Rectal smooth muscle tissue (tissue), 1 donor: ENCODE results near the gene SPPL2A.
"Not testable (repeated sequence)": the region's sequence is repeated elsewhere in the genome, so short reads cannot be mapped to it uniquely, and the experiment has no call there.

Experiments used
- H3K27ac ChIP-seq: one replicate; pipeline ENCODE4 v1.7.0; 2013; ENCODE audit warnings: low read depth, low read length, inconsistent platforms
- H3K27me3 ChIP-seq: one replicate; pipeline ENCODE4 v1.7.0; 2013; ENCODE audit warnings: low read length; ENCODE audit not compliant: control insufficient read depth, insufficient read depth
- H3K36me3 ChIP-seq: one replicate; pipeline ENCODE4 v1.7.0; 2013; ENCODE audit warnings: low read length; ENCODE audit not compliant: control insufficient read depth, insufficient read depth
- H3K4me1 ChIP-seq: one replicate; pipeline ENCODE4 v1.7.0; 2013; ENCODE audit warnings: low read length; ENCODE audit not compliant: control insufficient read depth, insufficient read depth
- H3K4me3 ChIP-seq: one replicate; pipeline ENCODE4 v1.7.0; 2013; ENCODE audit warnings: low read length
- H3K9ac ChIP-seq: one replicate; pipeline ENCODE4 v1.7.0; 2013; ENCODE audit warnings: low read length

Gene SPPL2A

GRCh38 chr15:50707878-50708427 lies 57.6 kb downstream of the SPPL2A start:
- no peaks in the 10 kb centered on the region for H3K4me1 ChIP-seq
- no peaks in the 10 kb centered on the region for H3K27me3 ChIP-seq
- no peak overlapping the region for H3K4me3 ChIP-seq
- H3K36me3 ChIP-seq, result peaks cover 2% of the 10 kb centered on the region
- H3K27ac ChIP-seq, result no peak overlapping the region
- no peak overlapping the region for H3K9ac ChIP-seq

DNA sequence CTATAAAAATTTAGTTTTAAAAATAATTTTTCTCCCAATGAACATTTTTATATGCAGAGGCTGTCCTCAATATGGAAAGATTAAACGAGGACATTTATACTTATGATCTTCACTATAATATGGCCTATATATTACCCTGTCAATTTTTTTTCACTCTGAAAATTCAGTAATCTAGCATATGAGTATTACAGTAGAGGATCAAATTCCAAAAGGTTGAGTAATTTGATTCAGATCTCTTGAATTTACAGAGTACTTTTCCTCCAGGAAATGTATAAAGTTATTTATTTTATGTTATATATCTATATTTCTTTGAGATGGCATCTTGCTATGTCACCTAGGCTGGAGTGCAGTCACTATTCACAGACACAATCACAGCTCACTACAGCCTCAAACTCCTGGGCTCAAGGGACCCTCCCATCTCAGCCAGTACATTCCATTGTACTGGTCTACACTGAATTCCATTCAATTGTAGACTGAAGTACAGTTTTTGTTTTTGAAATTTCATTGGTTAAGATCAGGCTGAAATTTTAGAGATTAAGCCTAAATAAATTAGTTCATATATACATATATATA lies 62.7 kb downstream of the SPPL2A start:
- Histone ChIP-seq H3K9ac (no peak overlapping the region), H3K36me3 (no peaks in the 10 kb centered on the region), H3K4me1 (no peaks in the 10 kb centered on the region), H3K27me3 (no peaks in the 10 kb centered on the region), H3K27ac (no peak overlapping the region), H3K4me3 (no peak overlapping the region)

DNA sequence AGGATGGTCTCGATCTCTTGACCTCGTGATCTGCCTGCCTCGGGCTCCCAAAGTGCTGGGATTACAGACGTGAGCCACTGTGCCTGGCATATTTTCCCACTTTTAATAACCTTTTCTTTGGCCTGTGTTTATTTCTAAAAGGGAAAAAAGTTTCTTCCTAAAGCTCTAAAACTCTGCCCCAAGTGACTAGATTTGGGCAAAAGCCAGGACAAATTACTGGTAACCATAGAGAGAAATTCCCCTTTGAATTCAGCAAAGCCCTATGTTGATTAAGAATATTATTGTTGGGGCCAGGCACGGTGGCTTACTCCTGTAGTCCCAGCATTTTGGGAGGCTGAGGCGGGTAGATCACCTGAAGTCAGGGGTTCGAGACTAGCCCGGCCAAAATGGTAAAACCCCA lies 67.4 kb downstream of the SPPL2A start:
- Histone ChIP-seq H3K9ac (no peak overlapping the region), H3K27me3 (no peaks in the 10 kb centered on the region), H3K36me3 (no peaks in the 10 kb centered on the region), H3K4me1 (no peaks in the 10 kb centered on the region), H3K4me3 (no peak overlapping the region), H3K27ac (no peak overlapping the region)

- no peaks in the 10 kb centered on the region for H3K4me1 ChIP-seq
- H3K27me3 ChIP-seq, result no peaks in the 10 kb centered on the region
- no peak overlapping the region for H3K4me3 ChIP-seq
- no peak overlapping the region for H3K9ac ChIP-seq
- no peak overlapping the region for H3K27ac ChIP-seq
- no peaks in the 10 kb centered on the region for H3K36me3 ChIP-seq
These were observed 68.3 kb downstream of the SPPL2A start for GRCh38 chr15:50697109-50697797.

DNA sequence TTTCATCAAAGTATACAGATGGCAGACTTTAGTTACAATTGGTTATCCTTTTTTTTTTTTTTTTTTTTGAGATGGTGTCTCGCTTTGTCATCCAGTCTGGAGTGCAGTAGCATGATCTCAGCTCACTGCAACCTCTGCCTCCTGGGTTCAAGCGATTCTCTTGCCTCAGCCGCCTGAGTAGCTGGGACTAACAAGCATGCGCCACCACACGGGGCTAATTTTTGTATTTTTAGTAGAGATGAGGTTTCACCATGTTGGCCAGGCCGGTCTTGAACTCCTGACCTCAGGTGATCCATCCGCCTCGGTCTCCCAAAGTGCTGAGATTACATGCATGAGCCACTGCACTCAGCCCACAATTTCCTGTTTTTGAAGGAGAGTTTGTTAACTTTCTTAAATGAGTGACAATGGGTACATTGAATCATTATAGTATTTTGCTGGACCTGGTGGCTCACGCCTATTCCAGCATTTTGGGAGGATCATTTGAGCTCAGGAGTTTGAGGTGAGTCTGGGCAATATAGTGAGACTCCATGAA lies 70.8 kb downstream of the SPPL2A start:
- not testable (repeated sequence) for H3K27me3 ChIP-seq, H3K4me1 ChIP-seq, H3K36me3 ChIP-seq, H3K4me3 ChIP-seq, H3K27ac ChIP-seq, H3K9ac ChIP-seq

DNA sequence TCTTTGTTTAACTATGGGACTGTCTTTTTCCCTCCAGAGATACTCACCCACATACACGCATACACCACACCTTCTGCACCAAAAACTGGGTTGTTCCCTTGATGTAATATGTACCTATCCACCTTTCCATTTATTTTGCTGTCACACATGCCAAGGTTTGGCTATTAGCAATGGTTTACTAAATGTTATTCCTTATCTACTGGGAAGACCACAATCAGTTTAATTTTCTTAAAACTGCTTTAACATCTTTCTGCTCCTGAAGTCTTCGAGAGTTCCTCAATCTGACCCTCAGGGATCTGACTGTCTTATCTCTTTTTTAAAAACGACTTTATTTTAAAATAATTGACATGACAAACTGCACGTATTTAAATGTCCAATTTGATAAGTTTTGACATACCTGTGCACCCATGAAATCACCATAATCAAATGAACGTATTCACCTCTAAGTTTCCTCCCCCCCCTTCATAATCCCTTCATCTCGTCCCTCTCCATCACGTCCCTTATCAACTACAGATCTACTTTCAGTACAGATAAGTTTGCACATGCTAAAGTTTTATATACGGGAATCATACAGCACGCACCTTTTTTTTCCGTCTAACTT lies 78.1 kb downstream of the SPPL2A start:
- no peaks in the 10 kb centered on the region for H3K27me3 ChIP-seq
- H3K9ac ChIP-seq, result peak overlapping the region; percentile 95
- peaks cover 7% of the 10 kb centered on the region for H3K4me1 ChIP-seq
- H3K4me3 ChIP-seq, result peak overlapping the region; percentile 98
- peak overlapping the region; percentile 91 for H3K27ac ChIP-seq
- no peaks in the 10 kb centered on the region for H3K36me3 ChIP-seq

GRCh38 chr15:50686469-50687301 lies 78.8 kb downstream of the SPPL2A start, which contains the start of gene TRPM7:
Gene TRPM7 (minus strand): TSS chr15:50686797. CDS start chr15:50686533, 264 bp downstream.
- no peaks in the 10 kb centered on the region for H3K36me3 ChIP-seq
- H3K27ac ChIP-seq, result peak within 1 kb of the TSS; percentile 91
- peak within 1 kb of the TSS; percentile 95 for H3K9ac ChIP-seq
- no peaks in the 10 kb centered on the region for H3K27me3 ChIP-seq
- H3K4me1 ChIP-seq, result peaks cover 7% of the 10 kb centered on the region
- peak within 1 kb of the TSS; percentile 98 for H3K4me3 ChIP-seq

GRCh38 chr15:50685976-50686468 lies 79.5 kb downstream of the SPPL2A start:
- H3K27ac ChIP-seq, result peak overlapping the region; percentile 91
- H3K4me3 ChIP-seq, result peak overlapping the region; percentile 98
- no peaks in the 10 kb centered on the region for H3K27me3 ChIP-seq
- H3K4me1 ChIP-seq, result peaks cover 7% of the 10 kb centered on the region
- H3K36me3 ChIP-seq, result no peaks in the 10 kb centered on the region
- peak overlapping the region; percentile 72 for H3K9ac ChIP-seq

DNA sequence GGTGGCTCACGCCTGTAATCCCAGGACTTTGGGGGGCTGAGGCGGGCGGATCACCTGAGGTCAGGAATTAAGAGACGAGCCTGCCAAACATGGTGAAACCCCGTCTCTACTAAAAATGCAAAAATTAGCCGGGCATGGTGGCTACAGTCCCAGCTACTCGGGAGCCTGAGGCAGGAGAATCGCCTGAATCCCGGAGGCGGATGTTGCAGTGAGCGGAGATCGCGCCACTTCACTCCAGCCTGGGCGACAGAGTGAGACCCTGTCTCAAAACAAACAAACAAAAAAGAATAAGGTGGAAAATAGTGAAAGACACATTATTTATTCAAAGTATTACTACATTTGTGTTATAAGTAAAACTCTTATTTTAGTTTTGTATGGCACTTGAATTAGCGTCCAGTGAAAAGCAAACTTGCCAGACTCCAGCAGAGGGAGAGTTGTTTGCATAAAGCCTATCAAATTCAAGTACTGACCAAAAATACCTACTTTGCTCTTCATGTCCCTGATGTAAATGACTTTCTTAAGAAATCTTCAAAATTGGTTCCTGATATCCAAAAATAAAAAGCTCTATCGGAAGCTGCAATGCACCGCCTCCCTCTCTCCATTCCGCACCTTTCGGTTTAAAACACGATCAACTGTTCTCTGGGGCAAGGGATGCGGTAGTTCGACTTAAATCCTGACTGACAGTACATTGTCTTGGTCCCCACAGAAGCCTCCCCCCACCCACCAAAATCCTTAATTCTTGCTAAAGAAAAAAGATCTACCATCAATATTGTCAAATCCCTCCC lies 80.1 kb downstream of the SPPL2A start:
- H3K36me3 ChIP-seq, result no peaks in the 10 kb centered on the region

DNA sequence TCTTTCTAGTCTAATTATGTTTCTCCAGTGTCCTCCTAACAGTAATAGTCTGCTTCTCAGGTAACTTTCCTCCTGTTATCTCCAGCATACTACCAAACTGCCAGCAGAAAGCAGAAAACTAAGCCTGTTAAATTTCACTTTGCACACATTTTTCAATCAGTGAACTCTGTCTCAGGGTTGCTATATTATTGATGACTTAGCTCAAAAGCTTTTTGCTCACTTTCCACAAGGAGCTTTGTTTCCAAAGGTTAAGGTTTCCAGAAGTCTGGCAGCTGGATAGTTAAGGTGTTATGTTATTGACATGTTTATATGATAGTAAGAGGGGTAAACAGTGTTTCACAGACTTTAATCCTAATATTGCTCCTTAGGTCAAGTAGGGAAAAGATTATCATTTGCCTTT lies 84.0 kb downstream of the SPPL2A start:
- Histone ChIP-seq H3K9ac (no peak overlapping the region), H3K36me3 (no peaks in the 10 kb centered on the region), H3K4me3 (no peak overlapping the region), H3K27ac (no peak overlapping the region), H3K27me3 (no peaks in the 10 kb centered on the region), H3K4me1 (peaks cover 3% of the 10 kb centered on the region)

More for the DNA sequence above, 80.1 kb downstream of the SPPL2A start:
- peak overlapping the region; percentile 91 for H3K27ac ChIP-seq
- peak overlapping the region; percentile 98 for H3K4me3 ChIP-seq
- H3K4me1 ChIP-seq, result peaks cover 7% of the 10 kb centered on the region
- H3K9ac ChIP-seq, result peak overlapping the region; percentile 72
- H3K27me3 ChIP-seq, result no peaks in the 10 kb centered on the region

DNA sequence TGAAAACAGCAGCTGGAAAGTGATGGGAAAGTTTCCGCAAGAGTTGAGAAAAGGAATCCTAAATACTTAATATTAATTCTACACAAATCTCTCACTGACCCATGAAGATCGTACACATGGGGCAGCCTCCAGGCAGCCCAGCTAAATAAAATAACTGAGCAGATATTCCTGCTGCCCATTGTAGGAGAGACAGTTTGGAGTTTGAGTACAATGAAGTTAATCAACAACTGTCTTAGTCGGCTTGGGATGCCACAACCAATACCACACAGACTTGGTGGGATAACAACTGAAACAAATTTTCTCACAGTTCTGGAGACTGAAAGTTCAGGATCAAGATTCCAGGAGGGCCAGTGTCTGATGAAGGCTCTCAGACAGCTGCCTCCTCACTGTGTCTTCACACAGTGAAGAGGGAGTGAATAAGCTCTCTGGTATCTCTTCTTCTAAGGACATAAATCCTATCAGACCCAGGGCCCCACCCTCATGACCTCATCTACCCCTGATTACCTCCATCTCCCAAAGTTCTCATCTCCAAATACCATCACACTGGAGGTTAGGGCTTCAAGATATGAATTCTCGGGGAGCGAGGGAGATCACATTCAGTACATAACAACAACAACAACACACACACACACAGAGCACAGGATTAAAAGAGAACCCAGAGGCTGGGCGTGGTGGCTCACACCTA lies 88.6 kb downstream of the SPPL2A start:
- H3K4me1 ChIP-seq, result no peaks in the 10 kb centered on the region
- H3K4me3 ChIP-seq, result no peak overlapping the region
- H3K27ac ChIP-seq, result no peak overlapping the region
- H3K9ac ChIP-seq, result no peak overlapping the region
- no peaks in the 10 kb centered on the region for H3K36me3 ChIP-seq
- H3K27me3 ChIP-seq, result no peaks in the 10 kb centered on the region
